Measurements from ENCODE around the gene PPEF2. TPM values are rescaled to one million over a fixed set of nuclear protein-coding genes. Genes with fewer than 3 reads are reported as not detected.

Gene PPEF2
- not detected in 5 replicates for total RNA-seq (2022; extraction: Qiagen RNA extraction; ENCODE audit: low read depth)

GRCh38 chr4:75902352-75902751, at the start of gene PPEF2:
PPEF2 (minus strand) TSS chr4:75902452; CDS start chr4:75896325, 6,127 bp downstream.

GRCh38 chr4:75940692-75941253, 38.5 kb upstream of the PPEF2 start, which contains the start of gene NAAA:
NAAA (minus strand) TSS chr4:75941013; CDS start chr4:75940949, 64 bp downstream.

Other genes starting within 250 kb of the PPEF2 start
- 71.8 to 112 TPM (median 81.0 TPM) in 5 replicates for gene G3BP2, start 229.0 kb downstream of the PPEF2 start, total RNA-seq (2022; extraction: Qiagen RNA extraction; ENCODE audit: low read depth)
- 22.9 to 28.9 TPM (median 26.3 TPM) in 5 replicates for gene USO1, start 177.9 kb downstream of the PPEF2 start, total RNA-seq (2022; extraction: Qiagen RNA extraction; ENCODE audit: low read depth)
- gene NAAA, start 38.6 kb upstream of the PPEF2 start, total RNA-seq (2022; extraction: Qiagen RNA extraction; ENCODE audit: low read depth): 22.6 to 26.2 TPM (median 23.9 TPM) in 5 replicates
- 13.7 to 19.9 TPM (median 14.1 TPM) in 5 replicates for gene SDAD1, start 88.5 kb upstream of the PPEF2 start, total RNA-seq (2022; extraction: Qiagen RNA extraction; ENCODE audit: low read depth)
- not detected in 5 replicates for gene CXCL9, start 105.1 kb upstream of the PPEF2 start, total RNA-seq (2022; extraction: Qiagen RNA extraction; ENCODE audit: low read depth)
- gene CXCL10, start 121.0 kb upstream of the PPEF2 start, total RNA-seq (2022; extraction: Qiagen RNA extraction; ENCODE audit: low read depth): 0.07 to 0.27 TPM (median 0.12 TPM) in 3 of 5 replicates, not detected in the others
- gene CXCL11, start 133.6 kb upstream of the PPEF2 start, total RNA-seq (2022; extraction: Qiagen RNA extraction; ENCODE audit: low read depth): 0.23 to 0.42 TPM (median 0.29 TPM) in 5 replicates
- gene ART3, start 172.3 kb upstream of the PPEF2 start, total RNA-seq (2022; extraction: Qiagen RNA extraction; ENCODE audit: low read depth): not detected in 5 replicates
- 24.9 to 43.7 TPM (median 26.4 TPM) in 5 replicates for gene NUP54, start 245.9 kb upstream of the PPEF2 start, total RNA-seq (2022; extraction: Qiagen RNA extraction; ENCODE audit: low read depth)